Frontal cortex (tissue), 4 donors: ENCODE results near the gene MIEF2. TPM values are rescaled to one million over a fixed set of nuclear protein-coding genes. Genes with fewer than 3 reads are reported as not detected.
A peak's percentile ranks its signal among the peaks of the same experiment; 100 is the strongest.
"Not testable (repeated sequence)": the region's sequence is repeated elsewhere in the genome, so short reads cannot be mapped to it uniquely, and the experiment has no call there.

Source experiments
- DNase-seq, 2 donors: peaks; one replicate each; pipeline ENCODE4 v3.0.0; 2012; ENCODE audit warnings: low spot score in 2 of 2
- FAIRE-seq: peaks from 2 replicates; lab custom pipeline; 2012; peaks lifted over from hg19 to GRCh38; lab: Jason Lieb, UNC
- total RNA-seq: library from RNA; depleted of rRNA; stranded (reverse); fragments of >200 nt; gene quantifications from one replicate; pipeline ENCODE4 v1.2.3, GENCODE V29; 2014
- donor health status: control.
- donor health status: control.
- donor health status: control.

MIEF2 gene
- total RNA-seq, 1 donor from 2014 or later = 34.2 TPM

DNA sequence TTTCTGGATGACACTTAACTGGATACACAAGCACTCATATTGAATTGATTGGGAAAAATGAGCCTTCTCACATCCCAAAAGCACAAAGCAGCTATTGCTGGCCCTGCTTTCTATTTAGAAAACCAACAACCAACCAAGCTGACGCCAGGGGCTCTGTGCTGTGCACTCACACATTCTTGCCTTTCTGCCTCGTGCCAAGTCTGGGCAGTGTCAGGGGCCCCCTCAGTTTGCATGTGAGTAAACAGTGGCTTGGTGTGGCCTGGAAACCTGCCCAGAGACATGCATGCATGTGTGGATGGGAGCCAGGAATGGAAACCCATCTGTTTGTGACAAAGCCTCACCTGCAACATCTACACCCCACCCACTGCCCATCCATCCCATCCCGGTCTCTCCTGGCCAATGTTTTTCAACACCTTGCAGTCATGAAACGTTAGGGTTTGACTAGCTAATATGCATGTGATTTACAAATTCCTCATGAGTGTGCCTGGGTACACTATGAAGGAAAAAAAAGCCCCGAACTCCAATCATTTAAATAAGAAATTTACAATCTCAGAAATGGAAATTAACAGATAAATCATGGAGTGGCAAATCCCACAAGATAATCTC lies 20.4 kb downstream of the MIEF2 start:
- DNase-seq = no peak
- no peak for FAIRE-seq

GRCh38 chr17:18281788-18282187 lies 21.3 kb downstream of the MIEF2 start:
- FAIRE-seq (no peak), DNase-seq (no peak)

- no peak for FAIRE-seq
- no peak for DNase-seq
Measured at GRCh38 chr17:18285296-18285695, 24.8 kb downstream of the MIEF2 start.

- no peak for FAIRE-seq
Measured at GRCh38 chr17:18291718-18292540, 31.5 kb downstream of the MIEF2 start.

GRCh38 chr17:18298061-18298460 lies 37.6 kb downstream of the MIEF2 start:
- not testable (repeated sequence) for FAIRE-seq, DNase-seq

More at GRCh38 chr17:18291718-18292540, 31.5 kb downstream of the MIEF2 start:
- DNase-seq = no peak

DNA sequence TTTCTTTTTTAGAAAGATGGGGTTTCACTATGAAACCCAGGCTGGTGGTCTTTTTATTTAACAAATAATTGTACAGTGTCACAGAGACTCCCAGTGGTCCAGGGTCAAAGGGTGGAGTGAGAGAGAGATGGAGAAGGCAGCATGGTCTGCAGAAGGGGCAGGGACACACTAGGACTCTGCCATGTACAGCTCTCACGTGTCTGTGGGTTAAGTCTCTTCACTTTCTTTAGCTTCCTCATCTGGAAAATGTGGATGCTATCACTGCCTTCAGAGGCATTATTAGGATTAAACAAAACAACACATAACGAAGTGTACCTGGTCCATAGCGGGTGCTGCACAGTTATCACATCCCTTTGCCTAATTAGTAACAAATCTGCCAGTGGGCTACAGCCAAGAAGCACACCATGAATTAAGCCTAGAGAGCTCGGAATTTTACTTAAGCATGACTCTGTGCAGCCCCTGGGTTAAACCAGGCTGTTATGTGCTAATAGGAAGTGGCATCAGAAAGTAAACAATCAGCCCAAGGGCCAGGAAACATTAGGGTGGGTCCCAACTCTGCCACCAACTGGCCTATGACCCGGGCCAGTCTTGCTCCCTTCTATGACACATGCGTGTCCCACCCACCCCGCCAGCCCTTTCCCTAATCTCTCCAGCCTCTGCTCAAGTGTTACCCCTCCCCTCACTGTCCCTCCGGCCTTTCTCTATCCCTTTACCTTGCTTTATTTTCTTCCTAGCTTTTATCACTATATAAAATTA lies 40.4 kb downstream of the MIEF2 start:
- FAIRE-seq = no peak
- no peak for DNase-seq

DNA sequence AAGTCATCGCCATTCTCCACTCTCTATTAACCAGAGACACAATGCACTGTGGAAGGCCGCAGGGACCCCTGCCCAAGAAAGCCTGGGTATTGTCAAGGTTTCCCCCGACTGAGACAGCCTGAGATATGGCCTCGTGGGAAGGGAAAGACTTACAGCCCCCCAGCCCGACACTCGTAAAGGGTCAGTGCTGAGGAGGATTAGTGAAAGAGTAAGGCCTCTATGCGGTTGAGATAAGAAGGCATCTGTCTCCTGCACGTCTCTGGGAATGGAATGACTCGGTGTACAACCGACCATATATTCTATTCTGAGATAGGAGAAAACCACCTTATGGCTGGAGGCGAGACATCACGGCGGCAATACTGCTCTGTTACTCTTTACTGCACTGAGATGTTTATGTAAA lies 42.7 kb downstream of the MIEF2 start:
- not testable (repeated sequence) for DNase-seq, FAIRE-seq

GRCh38 chr17:18309202-18309601 lies 48.7 kb downstream of the MIEF2 start:
- no peak for FAIRE-seq
- no peak for DNase-seq

DNA sequence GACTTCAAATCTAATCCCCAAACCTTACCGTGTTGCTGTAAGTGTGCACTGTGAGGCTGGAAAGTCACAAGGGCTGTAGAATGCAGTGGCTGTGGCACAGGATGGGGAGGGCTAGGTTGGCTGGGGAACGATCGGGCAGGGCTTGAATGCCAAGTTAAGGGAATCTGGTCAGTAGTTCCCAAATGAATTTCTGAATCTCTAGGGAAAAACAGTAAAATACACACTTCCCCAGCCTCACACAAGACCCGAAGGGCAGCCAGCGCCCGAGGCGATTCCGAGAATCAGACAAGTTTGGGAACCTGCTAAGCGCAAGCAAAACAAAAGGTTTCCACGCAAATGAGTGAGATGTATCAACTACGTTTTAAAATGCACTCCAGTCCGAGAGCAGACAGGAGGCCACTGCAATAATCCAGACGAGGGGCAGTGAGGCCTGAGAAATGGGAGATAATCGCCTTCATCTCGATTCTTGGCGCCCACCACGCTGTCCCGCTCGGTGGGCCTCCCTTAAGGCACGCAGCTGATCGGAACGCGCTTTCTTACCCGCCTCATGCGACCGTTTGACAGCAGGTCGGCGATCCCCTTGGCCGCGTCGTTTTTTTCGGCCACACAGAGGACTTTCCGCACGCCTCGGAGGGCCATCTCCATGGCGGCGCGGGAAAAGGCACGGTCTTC lies 53.7 kb downstream of the MIEF2 start:
- DNase-seq (no peak), FAIRE-seq (no peak)

DNA sequence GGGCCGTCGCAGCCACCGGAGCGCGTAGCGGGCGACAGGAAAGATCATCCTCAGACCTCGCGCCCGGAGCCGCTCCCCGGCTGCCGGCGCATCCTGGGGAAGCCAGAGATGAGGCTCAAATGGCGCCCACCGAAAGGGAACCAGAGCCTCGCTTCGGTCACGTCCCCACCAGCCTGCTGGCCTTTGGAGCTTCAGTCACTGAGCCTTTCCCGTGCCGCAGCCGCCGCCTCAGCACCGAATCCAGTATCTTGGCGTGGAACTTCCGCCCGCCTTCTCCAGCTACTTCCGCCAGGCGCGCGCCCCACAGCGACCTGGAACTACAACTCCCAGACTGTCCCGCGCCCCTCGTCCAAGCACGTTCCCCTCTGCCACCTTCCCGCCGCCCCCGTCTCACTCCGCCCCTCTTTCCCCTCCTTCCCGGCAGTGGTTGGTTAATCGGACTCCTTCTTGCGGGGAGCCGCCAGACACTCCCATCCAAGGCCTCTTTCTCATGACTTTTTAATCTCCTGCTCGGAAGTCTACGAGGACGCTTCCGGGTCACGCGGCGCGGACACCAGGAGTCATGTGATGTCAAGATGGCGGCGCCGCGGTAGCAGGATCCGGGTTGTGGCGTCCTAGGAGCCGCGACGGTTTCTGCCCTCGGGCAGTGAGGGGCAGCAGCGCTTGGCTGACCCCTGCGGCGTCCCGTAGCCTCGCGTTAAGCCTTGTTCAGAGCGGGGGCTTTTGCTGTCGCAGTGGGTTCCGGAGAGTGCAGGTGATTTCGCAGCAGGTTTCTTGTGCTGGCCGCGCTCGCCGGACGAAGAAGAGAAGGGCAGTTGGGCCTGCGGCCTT lies 54.5 kb downstream of the MIEF2 start, which contains the start of the genes SMCR8 and TOP3A:
TSS of gene SMCR8 (plus strand) at position 563 of the 831 bp plus-strand sequence. CDS start 497 bp downstream, outside the sequence.
TSS of gene TOP3A (minus strand) at position 264 of the 831 bp plus-strand sequence. CDS start at position 48, 216 bp downstream.
- peak; percentile 82 to 89 for DNase-seq
- FAIRE-seq = no peak

DNA sequence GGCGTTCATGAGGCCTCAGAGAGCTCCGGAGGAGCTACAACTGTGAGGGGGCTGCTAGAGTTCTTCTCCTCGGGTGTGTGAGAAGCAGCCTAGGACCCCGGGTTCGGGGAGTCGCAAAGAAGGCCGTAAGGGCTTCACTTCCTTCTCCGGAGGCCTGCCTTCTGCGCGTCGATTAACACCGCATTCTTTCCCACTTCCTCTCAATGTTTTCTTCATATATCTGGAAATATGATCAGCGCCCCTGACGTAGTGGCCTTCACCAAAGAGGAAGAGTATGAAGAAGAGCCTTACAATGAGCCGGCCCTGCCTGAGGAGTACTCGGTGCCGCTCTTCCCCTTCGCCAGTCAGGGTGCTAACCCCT lies 55.1 kb downstream of the MIEF2 start:
- no peak for FAIRE-seq
- no peak for DNase-seq

- no peak for FAIRE-seq
- no peak for DNase-seq
Measured at GRCh38 chr17:18315961-18316360, 55.5 kb downstream of the MIEF2 start.

Other genes starting within 250 kb of the MIEF2 start
- 28.1 TPM for gene ATPAF2, start 221.5 kb upstream of the MIEF2 start, total RNA-seq
- gene GID4, start 221.3 kb upstream of the MIEF2 start, total RNA-seq = 7.7 TPM
- 14.3 TPM for gene DRG2, start 172.7 kb upstream of the MIEF2 start, total RNA-seq
- gene MYO15A, start 151.9 kb upstream of the MIEF2 start, total RNA-seq = 2.4 TPM
- 82.7 TPM for gene ALKBH5, start 76.8 kb upstream of the MIEF2 start, total RNA-seq
- 30.2 TPM for gene LLGL1, start 35.0 kb upstream of the MIEF2 start, total RNA-seq
- 68.9 TPM for gene FLII, start 1.9 kb upstream of the MIEF2 start, total RNA-seq
- 36.3 TPM for gene TOP3A, start 54.3 kb downstream of the MIEF2 start, total RNA-seq
- gene SMCR8, start 54.6 kb downstream of the MIEF2 start, total RNA-seq = 10.6 TPM
- 2.4 TPM for gene SHMT1, start 102.9 kb downstream of the MIEF2 start, total RNA-seq
- gene EVPLL, start 117.1 kb downstream of the MIEF2 start, total RNA-seq = not detected
- gene LGALS9C, start 216.1 kb downstream of the MIEF2 start, total RNA-seq = not detected